H1 (cell line): ENCODE data around the gene PPA1. TPM values are rescaled to one million over a fixed set of nuclear protein-coding genes. Genes with fewer than 3 reads are reported as not detected.

Source experiments
- CTCF ChIA-PET: fragments of 300-600 bp; sonication (Branson Sonifier 250); formaldehyde crosslinking; loops from one replicate; lab custom pipeline; 2021; ENCODE audit not compliant: partially characterized antibody; lab: Charles Lee
- POLR2A ChIA-PET: fragments of 300-600 bp; sonication (Branson Sonifier 250); formaldehyde crosslinking; loops from one replicate; lab custom pipeline; 2021; ENCODE audit warnings: inconsistent platforms; ENCODE audit not compliant: partially characterized antibody; lab: Charles Lee
- DNase-seq, 2 experiments: peaks; one replicate each; pipeline versions ENCODE4 v3.0.0 to v3.0.0-alpha.2; 2010 to 2022; ENCODE audit warnings: low spot score in 2 of 2, low read depth in 1 of 2, mixed read lengths in 1 of 2
- FAIRE-seq: peaks from 2 replicates; lab custom pipeline; 2011; peaks lifted over from hg19 to GRCh38; lab: Jason Lieb, UNC
- H2AFZ ChIP-seq: 2 replicates; pipeline ENCODE4 v1.8.1; 2012; ENCODE audit warnings: low read length, inconsistent platforms
- H2AK5ac ChIP-seq: 2 replicates; pipeline ENCODE4 v1.6.1; 2013; ENCODE audit warnings: low read depth, low read length
- H2BK120ac ChIP-seq: replicated peaks from 2 replicates; pipeline ENCODE3; 2013; ENCODE audit warnings: low read depth, low read length, inconsistent platforms
- H2BK12ac ChIP-seq: 2 replicates; pipeline ENCODE4 v1.6.1; 2013; ENCODE audit warnings: low read depth, low read length
- H2BK15ac ChIP-seq: 2 replicates; pipeline ENCODE4 v1.6.1; 2013; ENCODE audit warnings: low read length
- H2BK20ac ChIP-seq: 2 replicates; pipeline ENCODE4 v1.6.1; 2013; ENCODE audit warnings: low read length
- H2BK5ac ChIP-seq: 2 replicates; pipeline ENCODE4 v1.6.1; 2013; ENCODE audit warnings: low read depth, low read length
- H3K14ac ChIP-seq: 2 replicates; pipeline ENCODE4 v1.6.1; 2013; ENCODE audit warnings: inconsistent platforms; ENCODE audit not compliant: insufficient read length
- H3K18ac ChIP-seq: 2 replicates; pipeline ENCODE4 v1.6.1; 2013; ENCODE audit warnings: low read length; ENCODE audit errors: extremely low read depth
- H3K23ac ChIP-seq: 2 replicates; pipeline ENCODE4 v1.6.1; 2013; ENCODE audit warnings: inconsistent platforms; ENCODE audit not compliant: insufficient read length
- H3K23me2 ChIP-seq: 2 replicates; pipeline ENCODE4 v1.6.1; 2013; ENCODE audit warnings: low read depth, low read length
- H3K27ac ChIP-seq: 2 replicates; pipeline ENCODE4 v1.6.1; 2011; ENCODE audit warnings: low read depth, low read length, inconsistent platforms
- H3K27me3 ChIP-seq, 4 experiments: replicated peaks in 1 of 4; 1 replicate in 1 of 4; 2 replicates in 3 of 4; pipeline versions ENCODE4 v1.6.1 to v1.8.1; 2011 to 2013; ENCODE audit warnings: low read length in 3 of 4, mild to moderate bottlenecking in 3 of 4, inconsistent platforms in 2 of 4, mixed read lengths in 2 of 4, moderate library complexity in 1 of 4; ENCODE audit not compliant: control insufficient read depth in 3 of 4, insufficient read depth in 3 of 4; ENCODE audit errors: extremely low read depth in 1 of 4
- H3K36me3 ChIP-seq, 4 experiments: 2 replicates each; pipeline versions ENCODE4 v1.6.1 to v1.8.1; 2011 to 2013; ENCODE audit warnings: mild to moderate bottlenecking in 4 of 4, low read length in 3 of 4, moderate library complexity in 2 of 4, control low read depth in 1 of 4, inconsistent platforms in 1 of 4; ENCODE audit not compliant: insufficient read depth in 4 of 4, control insufficient read depth in 2 of 4
- H3K4ac ChIP-seq: replicated peaks from 2 replicates; pipeline ENCODE3; 2013; ENCODE audit warnings: low read length, low read depth, mixed read lengths, inconsistent platforms; ENCODE audit not compliant: insufficient read length
- H3K4me1 ChIP-seq, 4 experiments: replicated peaks in 1 of 4; 1 replicate in 1 of 4; 2 replicates in 3 of 4; pipeline versions ENCODE4 v1.6.1 to v1.8.1; 2011 to 2013; ENCODE audit warnings: low read length in 3 of 4, inconsistent platforms in 2 of 4, mixed read lengths in 1 of 4; ENCODE audit not compliant: insufficient read depth in 4 of 4, control insufficient read depth in 3 of 4
- H3K4me2 ChIP-seq, 2 experiments: 2 replicates each; pipeline versions ENCODE4 v1.6.1 to v1.8.1; 2011 to 2013; ENCODE audit warnings: low read depth in 2 of 2, low read length in 2 of 2, control low read depth in 1 of 2, inconsistent platforms in 1 of 2, mild to moderate bottlenecking in 1 of 2; ENCODE audit not compliant: insufficient read depth in 1 of 2
- H3K4me3 ChIP-seq, 4 experiments: fragments of 200-600, 300-600 bp in 1 of 4; sonication (generic), shearing (Covaris generic), sonication (Bioruptor Twin) in 1 of 4; 2 replicates each; pipeline versions ENCODE4 v1.5.1 to v1.8.1; 2011 to 2016; ENCODE audit warnings: low read length in 4 of 4, low read depth in 3 of 4, control low read depth in 2 of 4, inconsistent platforms in 2 of 4, mild to moderate bottlenecking in 2 of 4, mixed read lengths in 1 of 4, moderate library complexity in 1 of 4; ENCODE audit not compliant: insufficient read depth in 2 of 4; ENCODE audit errors: extremely low read depth in 1 of 4
- H3K56ac ChIP-seq: replicated peaks from 2 replicates; pipeline ENCODE3; 2013; ENCODE audit warnings: low read depth, mild to moderate bottlenecking, mixed read lengths, low read length, inconsistent platforms; ENCODE audit not compliant: insufficient read length
- H3K79me1 ChIP-seq: 2 replicates; pipeline ENCODE4 v1.6.1; 2013; ENCODE audit warnings: low read depth, low read length, control low read depth
- H3K79me2 ChIP-seq, 2 experiments: 2 replicates each; pipeline versions ENCODE4 v1.6.1 to v1.8.1; 2012 to 2013; ENCODE audit warnings: low read length in 2 of 2, mild to moderate bottlenecking in 2 of 2, inconsistent platforms in 1 of 2; ENCODE audit not compliant: insufficient read depth in 2 of 2, control insufficient read depth in 1 of 2
- H3K9ac ChIP-seq, 4 experiments: replicated peaks in 1 of 4; 1 replicate in 1 of 4; 2 replicates in 3 of 4; pipeline versions ENCODE4 v1.6.1 to v1.8.1; 2011 to 2013; ENCODE audit warnings: low read depth in 3 of 4, low read length in 3 of 4, control low read depth in 2 of 4, mild to moderate bottlenecking in 2 of 4, moderate library complexity in 2 of 4, inconsistent platforms in 1 of 4; ENCODE audit errors: extremely low read depth in 1 of 4
- H3K9me3 ChIP-seq, 2 experiments: 2 replicates each; pipeline versions ENCODE4 v1.6.1 to v1.8.1; 2012 to 2013; ENCODE audit warnings: mild to moderate bottlenecking in 2 of 2, moderate library complexity in 2 of 2, control low read depth in 1 of 2, inconsistent platforms in 1 of 2, low read depth in 1 of 2, low read length in 1 of 2, mixed read lengths in 1 of 2; ENCODE audit not compliant: insufficient read depth in 2 of 2
- H4K20me1 ChIP-seq, 2 experiments: replicated peaks in 1 of 2; 2 replicates each; pipeline versions ENCODE3 to v1.8.1; 2011 to 2013; ENCODE audit warnings: inconsistent platforms in 2 of 2, low read length in 2 of 2, mild to moderate bottlenecking in 1 of 2; ENCODE audit not compliant: insufficient read depth in 2 of 2, control insufficient read depth in 1 of 2
- H4K5ac ChIP-seq: 2 replicates; pipeline ENCODE4 v1.6.1; 2013; ENCODE audit warnings: low read length, low read depth, mixed read lengths, inconsistent platforms; ENCODE audit not compliant: insufficient read length
- H4K8ac ChIP-seq: 2 replicates; pipeline ENCODE4 v1.8.0; 2013; ENCODE audit warnings: mild to moderate bottlenecking, moderate library complexity, low read length, inconsistent platforms; ENCODE audit not compliant: insufficient read depth; ENCODE audit errors: extremely low read depth
- H4K91ac ChIP-seq: replicated peaks from 2 replicates; pipeline ENCODE3; 2013; ENCODE audit warnings: low read length, mixed read lengths, inconsistent platforms; ENCODE audit not compliant: insufficient read length
- ASH2L ChIP-seq: fragments of 200-600, 300-600 bp; sonication (generic); IDR thresholded peaks from one replicate; pipeline ENCODE4 v1.7.1; 2017; ENCODE audit warnings: low read length
- ATF2 ChIP-seq: IDR thresholded peaks from 2 replicates; pipeline ENCODE4 v1.6.1; 2012; ENCODE audit warnings: low read length, inconsistent platforms
- EGR1 ChIP-seq: IDR thresholded peaks from 2 replicates; pipeline ENCODE4 v1.6.1; 2011; ENCODE audit warnings: low read depth, low read length, borderline replicate concordance
- FOSL1 ChIP-seq: IDR thresholded peaks from 2 replicates; pipeline ENCODE4 v1.6.1; 2011; ENCODE audit warnings: mild to moderate bottlenecking, low read depth, low read length, moderate library complexity; ENCODE audit not compliant: insufficient read depth
- MAFK ChIP-seq: IDR thresholded peaks from 2 replicates; pipeline ENCODE4 v1.6.1; 2012; ENCODE audit warnings: low read depth, mild to moderate bottlenecking, improper control_type of control experiment, low read length
- RFX5 ChIP-seq: IDR thresholded peaks from 2 replicates; pipeline ENCODE4 v1.6.1; 2011; ENCODE audit warnings: low read depth, low read length, improper control_type of control experiment, borderline replicate concordance
- SP1 ChIP-seq: IDR thresholded peaks from 2 replicates; pipeline ENCODE4 v1.6.1; 2011; ENCODE audit warnings: low read depth, low read length
- SUZ12 ChIP-seq: fragments of 200-600 bp; sonication (generic); IDR thresholded peaks from 2 replicates; pipeline ENCODE4 v1.6.1; 2012; ENCODE audit warnings: mild to moderate bottlenecking, inconsistent platforms, low read length, moderate library complexity, mixed read lengths
- ZNF274 ChIP-seq: IDR thresholded peaks from 2 replicates; pipeline ENCODE4 v1.7.0; 2012; ENCODE audit warnings: low read length, borderline replicate concordance; ENCODE audit errors: extremely low read depth
- WGBS, 2 experiments: shearing (Covaris generic) in 1 of 2; methylation state at CpG; one replicate each; pipeline versions ENCODE4 v1.1.6 to v1.1.7; 2013 to 2015; ENCODE audit warnings: low lambda C conversion rate in 2 of 2, mixed read lengths in 2 of 2, inconsistent platforms in 1 of 2, low coverage in 1 of 2, missing lambda C conversion rate in 1 of 2; ENCODE audit not compliant: insufficient replicate concordance in 2 of 2, insufficient coverage in 1 of 2, insufficient read length in 1 of 2; ENCODE audit errors: extremely low coverage in 1 of 2, missing lambda C conversion rate in 1 of 2; 5-methylcytosine and 5-hydroxymethylcytosine counted together
- polyA plus RNA-seq, 7 experiments: library from polyadenylated mRNA; depleted of rRNA in 3 of 7; stranded (reverse) in 5 of 7; unstranded in 2 of 7; fragments of >200 nt in 5 of 7; fragments of 200-250 nt in 2 of 7; gene quantifications; 1 replicate in 5 of 7; 2 replicates in 1 of 7; 4 replicates in 1 of 7; pipeline versions ENCODE4 v1.2.1 to v1.2.3, GENCODE V29; 2011 to 2013; ENCODE audit warnings: missing spikeins in 2 of 7, mixed read lengths in 2 of 7
- total RNA-seq: library from RNA; stranded (reverse); fragmentation: NEBNext Ultra II Directional; extraction: Animal tissue kit (Norgen Biotek cat#: 25700); gene quantifications from 2 replicates; pipeline ENCODE4 v1.2.1, GENCODE V29; 2021

Gene PPA1
- total and polyA plus RNA-seq, 2 of the 8 experiments (the other 6 are each of a cell fraction or from before 2014, with no cell fraction given): 77.0 to 191 TPM

- no peak overlapping the region for H2BK15ac ChIP-seq
- no peak overlapping the region for H3K18ac ChIP-seq
- no peaks in the 10 kb centered on the region for H3K36me3 ChIP-seq
- H3K9ac ChIP-seq: no peak overlapping the region
- no peak overlapping the region for H2BK120ac ChIP-seq
- H3K4me1 ChIP-seq: 0 out of 7 replicates have a peak, but pooled peaks cover 0 to 5% (median 0%) of the 10 kb centered on the region in 4 experiments
- H3K27me3 ChIP-seq: peaks cover 1 to 6% (median 5%) of the 10 kb centered on the region in 4 experiments
- no peak overlapping the region for H2BK5ac ChIP-seq
- DNase-seq: no peak
- no peak overlapping the region for H3K56ac ChIP-seq
- no peak overlapping the region for H3K27ac ChIP-seq
- H2AFZ ChIP-seq: no peak overlapping the region
- no peak overlapping the region for H2BK12ac ChIP-seq
- H2AK5ac ChIP-seq: no peak overlapping the region
- H4K8ac ChIP-seq: no peak overlapping the region
- H3K4ac ChIP-seq: no peak overlapping the region
- no peaks in the 10 kb centered on the region for H4K20me1 ChIP-seq
- no peak overlapping the region for H3K4me3 ChIP-seq
- H3K9me3 ChIP-seq: no peaks in the 10 kb centered on the region
- no peak overlapping the region for H4K5ac ChIP-seq
- no peak for FAIRE-seq
- H3K14ac ChIP-seq: no peak overlapping the region
- 92% methylated on average over 3 of the region's 3 CpGs; no CpG with 5 or more reads in 1 of the 2 experiments for WGBS, 2 experiments
- H3K23ac ChIP-seq: no peak overlapping the region
- no peaks in the 10 kb centered on the region for H3K79me2 ChIP-seq
- H4K91ac ChIP-seq: no peak overlapping the region
- ChIA-PET POLR2A (no interaction called here), CTCF (interaction anchor here (0.6 to 4.6 kb wide), 8 partner anchors 10 to 120 kb away, joined by 3 to 25 read pairs (median 3); no protein-coding TSS in a partner anchor)
- H3K79me1 ChIP-seq: no peaks in the 10 kb centered on the region
- no peak overlapping the region for H3K4me2 ChIP-seq
- no peaks in the 10 kb centered on the region for H3K23me2 ChIP-seq
- no peak overlapping the region for H2BK20ac ChIP-seq
- TF ChIP-seq ZNF274 (no peak), SUZ12 (no peak), RFX5 (no peak), EGR1 (no peak), FOSL1 (no peak), SP1 (no peak), ATF2 (no peak), MAFK (no peak), ASH2L (no peak)
These were observed 44.3 kb upstream of the PPA1 start for GRCh38 chr10:70277396-70278030.
